IMR-90 (cell line): ENCODE data around the gene EVA1A. TPM values are rescaled to one million over a fixed set of nuclear protein-coding genes. Genes with fewer than 3 reads are reported as not detected.
A peak's percentile ranks its signal among the peaks of the same experiment; 100 is the strongest.

ENCODE experiments used
- ATAC-seq: fragments of 200-7000 bp; cut with Tn5 transposase; 2 replicates; pipeline ENCODE4 v1.9.1; 2020; ENCODE audit warnings: low read depth, mild to moderate bottlenecking, moderate library complexity
- BruUV-seq: library from RNA; stranded (reverse); fragments of 400-500 nt; replicated peaks from 2 replicates; lab custom pipeline; 2021; lab: Mats Ljungman, UMichigan
- CTCF ChIA-PET: fragments of 300-600 bp; formaldehyde crosslinking; extraction: SDS; loops from one replicate; lab custom pipeline; 2021; ENCODE audit warnings: antibody characterized with exemption; lab: Yijun Ruan, JAX
- POLR2A ChIA-PET: fragments of 300-600 bp; sonication (Branson Sonifier 250); formaldehyde crosslinking; loops from one replicate; lab custom pipeline; 2022; ENCODE audit warnings: antibody characterized with exemption; ENCODE audit not compliant: unreplicated experiment; lab: Charles Lee
- DNase-seq: peaks from one replicate; pipeline ENCODE4 v3.0.0; 2013
- H2AFZ ChIP-seq: replicated peaks from 2 replicates; pipeline ENCODE3; 2013; ENCODE audit warnings: low read length, mild to moderate bottlenecking; ENCODE audit not compliant: poor library complexity
- H2AK5ac ChIP-seq: 2 replicates; pipeline ENCODE4 v1.6.1; 2013; ENCODE audit warnings: low read depth, low read length, inconsistent platforms
- H2AK9ac ChIP-seq: replicated peaks from 2 replicates; pipeline ENCODE3; 2013; ENCODE audit warnings: mild to moderate bottlenecking, low read depth, low read length, moderate library complexity; ENCODE audit not compliant: poor library complexity
- H2BK120ac ChIP-seq: 2 replicates; pipeline ENCODE4 v1.6.1; 2013; ENCODE audit warnings: low read depth, low read length, inconsistent platforms
- H2BK15ac ChIP-seq: 3 replicates; pipeline ENCODE4 v1.6.1; 2013; ENCODE audit warnings: low read depth, low read length, inconsistent platforms
- H2BK20ac ChIP-seq: 2 replicates; pipeline ENCODE4 v1.6.1; 2013; ENCODE audit warnings: low read depth, mild to moderate bottlenecking, inconsistent platforms, low read length, moderate library complexity
- H2BK5ac ChIP-seq: 2 replicates; pipeline ENCODE4 v1.6.1; 2013; ENCODE audit warnings: mild to moderate bottlenecking, low read depth, low read length, inconsistent platforms; ENCODE audit not compliant: poor library complexity, severe bottlenecking
- H3K14ac ChIP-seq: replicated peaks from 2 replicates; pipeline ENCODE4 v1.6.1; 2013; ENCODE audit warnings: low read depth, low read length, inconsistent platforms
- H3K18ac ChIP-seq: 2 replicates; pipeline ENCODE4 v1.6.1; 2013; ENCODE audit warnings: low read depth, low read length, control low read depth
- H3K23ac ChIP-seq: 2 replicates; pipeline ENCODE4 v1.6.1; 2013; ENCODE audit warnings: low read depth, low read length, inconsistent platforms
- H3K27ac ChIP-seq: 2 replicates; pipeline ENCODE4 v1.5.1; 2013; ENCODE audit warnings: mild to moderate bottlenecking, control low read depth, low read length; ENCODE audit not compliant: insufficient read depth
- H3K27me3 ChIP-seq: 2 replicates; pipeline ENCODE4 v1.6.1; 2013; ENCODE audit warnings: low read length; ENCODE audit not compliant: control insufficient read depth, insufficient read depth
- H3K36me3 ChIP-seq: 2 replicates; pipeline ENCODE4 v1.6.1; 2013; ENCODE audit warnings: low read length, mixed read lengths; ENCODE audit not compliant: control insufficient read depth, insufficient read depth
- H3K4ac ChIP-seq: 2 replicates; pipeline ENCODE4 v1.6.1; 2013; ENCODE audit warnings: low read depth, low read length, inconsistent platforms
- H3K4me1 ChIP-seq: 2 replicates; pipeline ENCODE4 v1.6.1; 2013; ENCODE audit warnings: low read length, mixed read lengths; ENCODE audit not compliant: control insufficient read depth, insufficient read depth
- H3K4me2 ChIP-seq: 2 replicates; pipeline ENCODE4 v1.6.1; 2013; ENCODE audit warnings: low read depth, mild to moderate bottlenecking, control low read depth, low read length, moderate library complexity
- H3K4me3 ChIP-seq: 2 replicates; pipeline ENCODE4 v1.5.1; 2013; ENCODE audit warnings: low read depth, mild to moderate bottlenecking, control low read depth, low read length, moderate library complexity; ENCODE audit not compliant: insufficient read depth
- H3K56ac ChIP-seq: 2 replicates; pipeline ENCODE4 v1.6.1; 2013; ENCODE audit warnings: low read length, inconsistent platforms; ENCODE audit not compliant: insufficient read depth; ENCODE audit errors: extremely low read depth
- H3K79me1 ChIP-seq, 2 experiments: 2 replicates each; pipeline ENCODE4 v1.6.1; 2013; ENCODE audit warnings: low read length in 2 of 2, inconsistent platforms in 1 of 2, low read depth in 1 of 2
- H3K9ac ChIP-seq: 2 replicates; pipeline ENCODE4 v1.6.1; 2013; ENCODE audit warnings: low read depth, low read length, control low read depth
- H3K9me1 ChIP-seq: 2 replicates; pipeline ENCODE4 v1.6.1; 2013; ENCODE audit warnings: low read length, inconsistent platforms; ENCODE audit not compliant: insufficient read depth
- H3K9me3 ChIP-seq: 2 replicates; pipeline ENCODE4 v1.6.1; 2013; ENCODE audit warnings: low read length; ENCODE audit not compliant: control insufficient read depth, insufficient read depth
- H4K20me1 ChIP-seq: 2 replicates; pipeline ENCODE4 v1.6.1; 2013; ENCODE audit warnings: low read length, inconsistent platforms; ENCODE audit not compliant: insufficient read depth
- H4K5ac ChIP-seq: 2 replicates; pipeline ENCODE4 v1.6.1; 2013; ENCODE audit warnings: mild to moderate bottlenecking, low read depth, low read length, control low read depth
- H4K8ac ChIP-seq, 2 experiments: 2 replicates each; pipeline ENCODE4 v1.6.1; 2013; ENCODE audit warnings: low read depth in 2 of 2, low read length in 2 of 2, control low read depth in 1 of 2, inconsistent platforms in 1 of 2
- H4K91ac ChIP-seq: 2 replicates; pipeline ENCODE4 v1.6.1; 2013; ENCODE audit warnings: low read depth, low read length, inconsistent platforms; ENCODE audit not compliant: insufficient read depth
- BHLHE40 ChIP-seq: fragments of 150-350 bp; IDR thresholded peaks from 2 replicates; pipeline ENCODE4 v1.6.1; 2016; ENCODE audit warnings: mild to moderate bottlenecking, low read depth, low read length
- CEBPB ChIP-seq: IDR thresholded peaks from 2 replicates; pipeline ENCODE4 v1.6.1; 2012; ENCODE audit warnings: low read depth, low read length, improper control_type of control experiment
- CHD1 ChIP-seq: IDR thresholded peaks from 2 replicates; pipeline ENCODE4 v1.6.1; 2012; ENCODE audit warnings: low read depth, low read length, improper control_type of control experiment
- MAFK ChIP-seq: IDR thresholded peaks from 2 replicates; pipeline ENCODE4 v1.6.1; 2012; ENCODE audit warnings: low read depth, low read length, improper control_type of control experiment
- MAZ ChIP-seq: IDR thresholded peaks from 2 replicates; pipeline ENCODE4 v1.6.1; 2012; ENCODE audit warnings: low read depth, mild to moderate bottlenecking, low read length, improper control_type of control experiment, moderate library complexity, borderline replicate concordance
- MXI1 ChIP-seq: IDR thresholded peaks from 2 replicates; pipeline ENCODE4 v1.6.1; 2012; ENCODE audit warnings: low read depth, mild to moderate bottlenecking, low read length, moderate library complexity, borderline replicate concordance
- NFE2L2 ChIP-seq: fragments of 150-350 bp; IDR thresholded peaks from 2 replicates; pipeline ENCODE4 v1.6.1; 2016; ENCODE audit warnings: low read depth, mild to moderate bottlenecking, low read length
- POLR2A ChIP-seq: IDR thresholded peaks from 2 replicates; pipeline ENCODE4 v1.6.1; 2012; ENCODE audit warnings: mild to moderate bottlenecking, low read depth, low read length
- RAD21 ChIP-seq: IDR thresholded peaks from 2 replicates; pipeline ENCODE4 v1.6.1; 2012; ENCODE audit warnings: low read length, improper control_type of control experiment
- RCOR1 ChIP-seq: IDR thresholded peaks from 2 replicates; pipeline ENCODE4 v1.6.1; 2012; ENCODE audit warnings: mild to moderate bottlenecking, low read length, improper control_type of control experiment; ENCODE audit not compliant: insufficient replicate concordance
- RFX5 ChIP-seq: IDR thresholded peaks from 2 replicates; pipeline ENCODE4 v1.8.0; 2012; ENCODE audit warnings: low read depth, mild to moderate bottlenecking, low read length, moderate library complexity
- SMC3 ChIP-seq: fragments of 150-350 bp; IDR thresholded peaks from 2 replicates; pipeline ENCODE4 v1.6.1; 2016; ENCODE audit warnings: low read depth, mild to moderate bottlenecking, antibody characterized with exemption, low read length, moderate library complexity
- WGBS, 2 experiments: methylation state at CpG; one replicate each; pipeline versions ENCODE4 v1.1.5 to v1.1.7; 2013; ENCODE audit warnings: missing lambda C conversion rate in 2 of 2; ENCODE audit not compliant: insufficient read length in 1 of 2; ENCODE audit errors: extremely low coverage in 2 of 2; 5-methylcytosine and 5-hydroxymethylcytosine counted together
- dilution Hi-C: fragments of 300-500 bp; cut with HindIII; formaldehyde crosslinking; loops from one replicate; pipeline ENCODE4 v1.14.3; 2018; ENCODE audit warnings: low sequenced_read_pairs; ENCODE audit not compliant: unreplicated experiment
- in situ Hi-C: fragments of 300-500 bp; cut with MboI; formaldehyde crosslinking; loops from 3 replicates; pipeline ENCODE4 v1.14.3; 2019; ENCODE audit warnings: low sequenced_read_pairs, inconsistent platforms, mixed read lengths
- intact Hi-C: fragments of 100-400 bp; cut with micrococcal nuclease; formaldehyde crosslinking; loops from 2 replicates; pipeline ENCODE4 v1.10.0; 2022
- polyA plus RNA-seq, 3 experiments: library from polyadenylated mRNA; depleted of rRNA; stranded (reverse); fragments of >200 nt; gene quantifications; 2 replicates each; pipeline ENCODE4 v1.2.3, GENCODE V29; 2012; ENCODE audit warnings: low replicate concordance in 1 of 3
- total RNA-seq: library from RNA; depleted of rRNA; stranded (reverse); fragments of >200 nt; gene quantifications from 2 replicates; pipeline ENCODE4 v1.2.3, GENCODE V29; 2012
- TF ChIP-seq, protein P1 (sequence below): conservative IDR thresholded peaks from 2 replicates; pipeline ENCODE4 v1.5.1; 2012; ENCODE audit warnings: mild to moderate bottlenecking, low read depth, low read length, improper control_type of control experiment
- TF ChIP-seq, protein P2 (sequence below): fragments of 150-350 bp; IDR thresholded peaks from 2 replicates; pipeline ENCODE4 v1.6.1; 2017; ENCODE audit warnings: mild to moderate bottlenecking, antibody characterized with exemption, low read length, low read depth
- TF ChIP-seq, protein P3 (sequence below): fragments of 150-350 bp; IDR thresholded peaks from 2 replicates; pipeline ENCODE4 v1.6.1; 2016; ENCODE audit warnings: low read depth, mild to moderate bottlenecking, low read length, moderate library complexity, borderline replicate concordance

EVA1A gene
- total and polyA plus RNA-seq, 2 of the 4 experiments (the other 2 are of a cell fraction), result 54.5 to 93.7 TPM

DNA sequence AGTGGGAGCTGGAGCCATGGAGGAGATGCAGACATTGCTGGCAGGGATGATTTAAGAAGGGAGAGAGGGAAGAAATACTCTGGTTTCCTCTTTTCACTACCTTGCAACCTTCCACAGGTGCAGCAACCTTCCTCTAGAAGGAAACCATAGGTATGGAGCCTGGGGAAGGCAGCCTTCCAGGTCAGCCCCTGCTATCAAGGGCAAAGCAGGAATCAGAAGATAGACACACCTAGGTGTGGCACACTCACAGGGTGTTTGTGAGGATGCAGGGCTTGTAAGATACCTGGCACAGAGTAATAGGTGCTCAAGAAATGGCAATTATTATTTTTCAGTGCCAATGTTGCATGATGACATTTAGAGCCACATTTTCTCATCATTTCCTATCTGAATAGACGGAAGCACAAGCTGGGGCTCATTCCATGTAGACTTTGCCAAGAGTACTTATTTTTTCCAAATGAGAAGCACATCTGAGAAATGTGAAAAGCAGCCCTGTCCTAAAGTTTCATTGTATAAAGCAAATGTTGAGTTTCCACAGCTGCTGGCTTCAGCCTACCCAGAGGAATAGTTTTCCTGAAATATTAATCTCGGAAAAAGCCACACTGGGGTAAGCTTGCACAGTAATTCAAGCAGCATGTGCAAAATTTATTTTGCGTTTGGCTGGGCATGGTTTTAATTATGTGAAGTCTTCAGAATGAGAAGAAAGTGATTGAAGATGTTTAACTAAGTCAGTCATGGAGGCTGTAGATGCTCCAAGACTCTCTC lies 20.6 kb downstream of the EVA1A start:
- Histone ChIP-seq H3K9me1 (peaks cover 19% of the 10 kb centered on the region), H2BK20ac (no peak overlapping the region), H4K20me1 (peaks cover 30% of the 10 kb centered on the region), H2AK5ac (no peak overlapping the region), H3K56ac (no peak overlapping the region), H3K27ac (peak overlapping the region; percentile 88; the same call in 1 of the 2 replicates), H4K5ac (peak overlapping the region; percentile 17; the same call in 1 of the 2 replicates), H4K91ac (no peak overlapping the region), H3K9ac (no peak overlapping the region), H3K4me1 (peaks cover 4% of the 10 kb centered on the region; the same call in 1 of the 2 replicates), H3K36me3 (peaks cover 9% of the 10 kb centered on the region), H3K4me3 (no peak overlapping the region), H3K4ac (no peak overlapping the region), H3K27me3 (no peaks in the 10 kb centered on the region), H3K9me3 (no peaks in the 10 kb centered on the region), H2AFZ (no peak overlapping the region), H2BK5ac (no peak overlapping the region), H3K23ac (peak overlapping the region; percentile 4), H2BK120ac (no peak overlapping the region), H3K4me2 (peak overlapping the region; percentile 20; the same call in 1 of the 2 replicates), H3K14ac (no peak overlapping the region), H2AK9ac (no peak overlapping the region), H3K79me1 (peaks cover 40 to 72% of the 10 kb centered on the region in 2 experiments), H3K18ac (peak overlapping the region; percentile 53; the same call in 1 of the 2 replicates), H4K8ac (no peak overlapping the region), H2BK15ac (no peak overlapping the region)
- WGBS, 2 experiments, result no CpG with 5 or more reads among the region's 3 CpGs
- in situ Hi-C loops (no loop called here), intact Hi-C loops (no loop called here), dilution Hi-C loops (no loop called here)
- ATAC-seq (peak; percentile 46), DNase-seq (no peak)
- no TSS peak for BruUV-seq
- CTCF ChIA-PET, result no interaction called here
- POLR2A ChIA-PET, result no interaction called here
- TF ChIP-seq SMC3, result no peak
- TF ChIP-seq RCOR1, result no peak
- TF ChIP-seq, protein P1, sequence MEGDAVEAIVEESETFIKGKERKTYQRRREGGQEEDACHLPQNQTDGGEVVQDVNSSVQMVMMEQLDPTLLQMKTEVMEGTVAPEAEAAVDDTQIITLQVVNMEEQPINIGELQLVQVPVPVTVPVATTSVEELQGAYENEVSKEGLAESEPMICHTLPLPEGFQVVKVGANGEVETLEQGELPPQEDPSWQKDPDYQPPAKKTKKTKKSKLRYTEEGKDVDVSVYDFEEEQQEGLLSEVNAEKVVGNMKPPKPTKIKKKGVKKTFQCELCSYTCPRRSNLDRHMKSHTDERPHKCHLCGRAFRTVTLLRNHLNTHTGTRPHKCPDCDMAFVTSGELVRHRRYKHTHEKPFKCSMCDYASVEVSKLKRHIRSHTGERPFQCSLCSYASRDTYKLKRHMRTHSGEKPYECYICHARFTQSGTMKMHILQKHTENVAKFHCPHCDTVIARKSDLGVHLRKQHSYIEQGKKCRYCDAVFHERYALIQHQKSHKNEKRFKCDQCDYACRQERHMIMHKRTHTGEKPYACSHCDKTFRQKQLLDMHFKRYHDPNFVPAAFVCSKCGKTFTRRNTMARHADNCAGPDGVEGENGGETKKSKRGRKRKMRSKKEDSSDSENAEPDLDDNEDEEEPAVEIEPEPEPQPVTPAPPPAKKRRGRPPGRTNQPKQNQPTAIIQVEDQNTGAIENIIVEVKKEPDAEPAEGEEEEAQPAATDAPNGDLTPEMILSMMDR, result no peak
- TF ChIP-seq, protein P2, sequence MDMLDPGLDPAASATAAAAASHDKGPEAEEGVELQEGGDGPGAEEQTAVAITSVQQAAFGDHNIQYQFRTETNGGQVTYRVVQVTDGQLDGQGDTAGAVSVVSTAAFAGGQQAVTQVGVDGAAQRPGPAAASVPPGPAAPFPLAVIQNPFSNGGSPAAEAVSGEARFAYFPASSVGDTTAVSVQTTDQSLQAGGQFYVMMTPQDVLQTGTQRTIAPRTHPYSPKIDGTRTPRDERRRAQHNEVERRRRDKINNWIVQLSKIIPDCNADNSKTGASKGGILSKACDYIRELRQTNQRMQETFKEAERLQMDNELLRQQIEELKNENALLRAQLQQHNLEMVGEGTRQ, result no peak
- no peak for TF ChIP-seq CHD1
- TF ChIP-seq RFX5, result no peak
- TF ChIP-seq POLR2A, result no peak
- no peak for TF ChIP-seq BHLHE40
- TF ChIP-seq RAD21, result no peak
- TF ChIP-seq MXI1, result no peak
- TF ChIP-seq, protein P3, sequence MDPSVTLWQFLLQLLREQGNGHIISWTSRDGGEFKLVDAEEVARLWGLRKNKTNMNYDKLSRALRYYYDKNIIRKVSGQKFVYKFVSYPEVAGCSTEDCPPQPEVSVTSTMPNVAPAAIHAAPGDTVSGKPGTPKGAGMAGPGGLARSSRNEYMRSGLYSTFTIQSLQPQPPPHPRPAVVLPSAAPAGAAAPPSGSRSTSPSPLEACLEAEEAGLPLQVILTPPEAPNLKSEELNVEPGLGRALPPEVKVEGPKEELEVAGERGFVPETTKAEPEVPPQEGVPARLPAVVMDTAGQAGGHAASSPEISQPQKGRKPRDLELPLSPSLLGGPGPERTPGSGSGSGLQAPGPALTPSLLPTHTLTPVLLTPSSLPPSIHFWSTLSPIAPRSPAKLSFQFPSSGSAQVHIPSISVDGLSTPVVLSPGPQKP, result no peak
- no peak for TF ChIP-seq MAFK
- TF ChIP-seq NFE2L2, result no peak
- TF ChIP-seq MAZ, result no peak
- TF ChIP-seq CEBPB, result no peak
